Keratinocyte (primary cell): ENCODE data around the gene SYNPR.

Experiments
- EZH2 ChIP-seq: IDR thresholded peaks from one replicate; pipeline ENCODE4 v1.6.1; 2012; ENCODE audit warnings: inconsistent platforms, mild to moderate bottlenecking, low read length, moderate library complexity
- TF ChIP-seq, protein P1 (sequence below), 3 experiments: IDR thresholded peaks in 1 of 3; conservative IDR thresholded peaks in 1 of 3; optimal IDR thresholded peaks in 1 of 3; 2 replicates in 2 of 3; 3 replicates in 1 of 3; pipeline versions ENCODE3 to v1.5.1; 2011; ENCODE audit warnings: low read length in 3 of 3, mild to moderate bottlenecking in 3 of 3, moderate library complexity in 2 of 3, control low read depth in 1 of 3, inconsistent platforms in 1 of 3; ENCODE audit not compliant: insufficient read depth in 2 of 3; ENCODE audit errors: extremely low read depth in 1 of 3

DNA sequence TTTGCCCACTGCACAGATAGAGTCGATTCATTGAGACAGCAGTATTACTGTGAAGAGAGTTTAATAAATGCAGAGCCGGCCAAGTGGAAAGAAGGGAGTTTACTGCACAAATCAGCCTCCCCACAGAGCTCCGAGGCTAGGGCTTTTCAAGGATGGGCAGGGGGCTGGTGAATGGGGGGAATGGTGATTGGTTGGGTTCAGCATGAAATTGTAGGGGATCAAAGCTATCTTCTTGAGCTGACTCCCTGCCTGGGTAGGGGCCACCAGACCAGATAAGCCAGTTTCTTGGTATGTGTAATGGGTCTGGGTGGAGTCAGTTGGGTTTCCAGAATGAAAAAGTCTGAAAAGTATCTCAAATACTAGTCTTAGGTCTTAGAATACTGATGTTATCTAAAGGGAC lies 66.6 kb downstream of the SYNPR start:
- TF ChIP-seq, protein P1, sequence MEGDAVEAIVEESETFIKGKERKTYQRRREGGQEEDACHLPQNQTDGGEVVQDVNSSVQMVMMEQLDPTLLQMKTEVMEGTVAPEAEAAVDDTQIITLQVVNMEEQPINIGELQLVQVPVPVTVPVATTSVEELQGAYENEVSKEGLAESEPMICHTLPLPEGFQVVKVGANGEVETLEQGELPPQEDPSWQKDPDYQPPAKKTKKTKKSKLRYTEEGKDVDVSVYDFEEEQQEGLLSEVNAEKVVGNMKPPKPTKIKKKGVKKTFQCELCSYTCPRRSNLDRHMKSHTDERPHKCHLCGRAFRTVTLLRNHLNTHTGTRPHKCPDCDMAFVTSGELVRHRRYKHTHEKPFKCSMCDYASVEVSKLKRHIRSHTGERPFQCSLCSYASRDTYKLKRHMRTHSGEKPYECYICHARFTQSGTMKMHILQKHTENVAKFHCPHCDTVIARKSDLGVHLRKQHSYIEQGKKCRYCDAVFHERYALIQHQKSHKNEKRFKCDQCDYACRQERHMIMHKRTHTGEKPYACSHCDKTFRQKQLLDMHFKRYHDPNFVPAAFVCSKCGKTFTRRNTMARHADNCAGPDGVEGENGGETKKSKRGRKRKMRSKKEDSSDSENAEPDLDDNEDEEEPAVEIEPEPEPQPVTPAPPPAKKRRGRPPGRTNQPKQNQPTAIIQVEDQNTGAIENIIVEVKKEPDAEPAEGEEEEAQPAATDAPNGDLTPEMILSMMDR (optimal IDR thresholded peaks at IDR 0.05 in 1 of 3, IDR thresholded peaks at IDR 0.05 in 1 of 3, conservative IDR thresholded peaks at IDR 0.05 in 1 of 3; ENCODE audit: extremely low read depth in 1 of 3, insufficient read depth in 2 of 3, low read length in 3 of 3): no peak
- TF ChIP-seq EZH2: no peak
